H1 (cell line): Measurements from ENCODE around the gene MAP4. TPM values are rescaled to one million over a fixed set of nuclear protein-coding genes. Genes with fewer than 3 reads are reported as not detected.

Experiments
- CHD1 ChIP-seq: IDR thresholded peaks from 2 replicates; pipeline ENCODE4 v1.6.1; 2012; ENCODE audit warnings: low read depth, low read length, improper control_type of control experiment
- CHD7 ChIP-seq: fragments of 300-600 bp; sonication (generic); IDR thresholded peaks from 2 replicates; pipeline ENCODE4 v1.7.1; 2012; ENCODE audit warnings: low read length, moderate library complexity, mild to moderate bottlenecking, inconsistent platforms; ENCODE audit not compliant: insufficient replicate concordance
- EGR1 ChIP-seq: IDR thresholded peaks from 2 replicates; pipeline ENCODE4 v1.6.1; 2011; ENCODE audit warnings: low read depth, low read length, borderline replicate concordance
- GABPA ChIP-seq: IDR thresholded peaks from 2 replicates; pipeline ENCODE4 v1.6.1; 2011; ENCODE audit warnings: mild to moderate bottlenecking, low read length, moderate library complexity, borderline replicate concordance; ENCODE audit not compliant: insufficient read depth
- MAX ChIP-seq: IDR thresholded peaks from 2 replicates; pipeline ENCODE4 v1.6.1; 2012; ENCODE audit warnings: inconsistent platforms
- POLR2AphosphoS5 ChIP-seq: IDR thresholded peaks from 2 replicates; pipeline ENCODE4 v1.6.1; 2011; ENCODE audit warnings: low read depth, low read length
- RNF2 ChIP-seq: fragments of 200-900, 300-1000 bp; sonication (generic); IDR thresholded peaks from 2 replicates; pipeline ENCODE4 v1.7.1; 2016; ENCODE audit warnings: borderline replicate concordance, low read depth, mild to moderate bottlenecking, antibody characterized with exemption, low read length; ENCODE audit not compliant: poor library complexity, severe bottlenecking; ENCODE audit errors: missing control alignments
- SP4 ChIP-seq: IDR thresholded peaks from 2 replicates; pipeline ENCODE4 v1.6.1; 2012; ENCODE audit warnings: low read length, inconsistent platforms
- USF2 ChIP-seq: IDR thresholded peaks from 2 replicates; pipeline ENCODE4 v1.6.1; 2011; ENCODE audit warnings: low read length, improper control_type of control experiment
- polyA plus RNA-seq, 7 experiments: library from polyadenylated mRNA; depleted of rRNA in 3 of 7; stranded (reverse) in 5 of 7; unstranded in 2 of 7; fragments of >200 nt in 5 of 7; fragments of 200-250 nt in 2 of 7; gene quantifications; 1 replicate in 5 of 7; 2 replicates in 1 of 7; 4 replicates in 1 of 7; pipeline versions ENCODE4 v1.2.1 to v1.2.3, GENCODE V29; 2011 to 2013; ENCODE audit warnings: missing spikeins in 2 of 7, mixed read lengths in 2 of 7
- total RNA-seq: library from RNA; stranded (reverse); fragmentation: NEBNext Ultra II Directional; extraction: Animal tissue kit (Norgen Biotek cat#: 25700); gene quantifications from 2 replicates; pipeline ENCODE4 v1.2.1, GENCODE V29; 2021

The MAP4 gene
- total and polyA plus RNA-seq, 2 of the 8 experiments (the other 6 are each of a cell fraction or from before 2014, with no cell fraction given), result 67.0 to 179 TPM

GRCh38 chr3:48015431-48016180, 610 bp downstream of the MAP4 start (continued):
- TF ChIP-seq USF2, result no peak
- TF ChIP-seq SP4, result no peak
- TF ChIP-seq CHD7, result no peak
- no peak for TF ChIP-seq EGR1
- TF ChIP-seq MAX, result no peak
- no peak for TF ChIP-seq RNF2
- no peak for TF ChIP-seq POLR2AphosphoS5
- TF ChIP-seq CHD1, result no peak
- no peak for TF ChIP-seq GABPA
